ENCODE data around the gene SRL.
"Not testable (repeated sequence)": the region's sequence is repeated elsewhere in the genome, so short reads cannot be mapped to it uniquely, and the experiment has no call there.

Gene SRL

DNA sequence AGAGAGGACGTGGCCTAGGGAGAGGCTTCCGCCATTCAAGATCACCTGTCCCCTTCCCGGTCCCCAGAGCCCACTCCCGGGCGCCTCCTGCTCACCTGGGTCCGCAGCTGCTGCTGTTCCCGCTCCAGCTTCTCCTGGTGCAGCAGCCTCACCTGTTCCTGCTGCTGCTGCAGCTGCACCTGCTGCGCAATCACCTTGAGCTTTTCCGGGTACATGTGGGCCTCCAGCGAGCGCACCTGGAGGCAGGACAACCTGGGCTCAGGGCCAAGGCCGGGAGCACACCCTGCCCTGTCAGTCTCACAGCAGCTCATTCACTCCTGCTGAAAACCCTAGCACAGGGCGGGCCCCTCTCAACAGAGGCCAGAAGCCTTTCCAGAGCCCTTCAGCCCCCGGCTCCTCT, 18.5 kb upstream of the SRL start:
- DNase-seq = peak; percentile 75 to 92 (median 84)

DNA sequence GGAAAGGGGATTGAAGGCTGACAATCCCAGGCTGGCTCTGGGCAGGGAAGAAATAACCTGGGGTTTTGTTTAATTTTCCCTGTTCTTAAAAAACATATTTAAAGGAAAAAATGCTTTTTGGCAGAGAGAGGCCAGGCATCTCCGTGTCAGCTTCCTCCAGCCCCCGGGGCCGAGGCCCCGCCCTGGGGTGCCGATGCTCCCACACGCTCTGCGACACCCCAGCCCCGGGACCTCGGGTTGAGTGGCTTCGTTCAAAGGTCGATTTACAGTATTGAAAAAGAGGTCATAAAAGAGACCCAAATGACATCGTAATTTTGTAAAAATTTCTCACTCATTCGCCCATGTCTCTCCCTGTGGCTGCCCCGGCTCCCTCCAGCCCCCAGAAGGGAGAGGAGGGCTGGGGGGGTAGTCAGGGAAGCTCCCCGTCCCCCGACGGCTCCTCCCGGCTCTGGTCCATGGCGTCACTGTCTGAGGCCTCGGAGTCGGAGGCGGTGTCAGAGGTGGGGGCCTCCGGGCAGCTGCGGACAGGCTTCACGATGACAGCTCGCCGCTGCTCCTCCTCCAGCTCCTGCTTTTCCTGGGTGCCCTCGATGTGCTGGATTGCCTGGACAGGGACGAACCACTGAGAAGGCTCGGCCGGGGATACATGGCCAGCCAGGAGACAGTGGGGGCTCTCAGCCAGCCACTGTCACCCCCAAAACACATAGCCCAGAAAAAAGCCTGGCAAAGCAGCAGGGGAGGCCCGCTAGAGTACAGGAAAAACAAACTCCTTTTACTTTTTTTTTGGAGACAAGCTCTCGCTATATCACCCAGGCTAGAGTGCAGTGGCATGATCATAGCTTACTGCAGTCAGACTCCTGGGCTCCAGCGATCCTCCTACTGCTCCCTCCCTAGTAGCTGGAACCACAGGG, 16.0 kb upstream of the SRL start:
- no peak for DNase-seq

DNA sequence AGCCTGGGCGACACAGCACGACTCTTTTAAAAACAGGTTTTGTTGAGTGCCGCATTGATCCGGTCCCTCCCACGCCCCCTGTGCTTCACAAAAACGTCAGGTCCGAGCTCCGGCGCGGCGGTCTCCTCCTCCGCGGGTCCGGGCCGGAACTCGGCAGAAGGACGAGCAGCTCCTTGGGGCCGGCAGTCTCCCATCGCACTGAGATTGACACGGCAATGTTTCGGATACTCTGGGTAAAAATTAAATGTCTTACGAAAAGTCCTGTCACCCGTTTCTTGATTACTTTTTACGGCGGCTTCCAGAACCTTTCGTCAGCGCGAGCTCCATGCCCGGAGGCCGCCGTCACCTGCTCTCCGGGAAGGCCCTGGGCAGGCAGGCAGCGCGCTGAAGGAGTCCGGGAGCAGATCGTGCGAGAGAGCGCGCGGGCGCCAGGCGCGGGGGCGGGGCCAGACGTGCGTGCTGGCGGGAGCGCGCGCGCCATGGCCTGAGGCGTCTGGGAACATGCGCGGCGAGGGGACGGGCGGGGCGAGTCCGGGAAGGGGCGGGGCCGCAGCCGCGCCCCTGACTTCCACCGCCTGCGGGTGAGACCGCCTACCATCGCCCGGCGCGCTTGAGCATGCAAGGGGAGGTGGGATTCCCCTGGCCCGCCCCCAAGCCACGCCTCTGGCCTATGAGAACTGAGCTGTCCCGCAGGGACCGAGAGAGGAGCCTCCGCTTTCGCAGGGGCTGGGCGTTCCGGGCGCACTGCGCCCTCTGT, 11.7 kb upstream of the SRL start:
- DNase-seq = peak; percentile 96 to 99 (median 99)

DNA sequence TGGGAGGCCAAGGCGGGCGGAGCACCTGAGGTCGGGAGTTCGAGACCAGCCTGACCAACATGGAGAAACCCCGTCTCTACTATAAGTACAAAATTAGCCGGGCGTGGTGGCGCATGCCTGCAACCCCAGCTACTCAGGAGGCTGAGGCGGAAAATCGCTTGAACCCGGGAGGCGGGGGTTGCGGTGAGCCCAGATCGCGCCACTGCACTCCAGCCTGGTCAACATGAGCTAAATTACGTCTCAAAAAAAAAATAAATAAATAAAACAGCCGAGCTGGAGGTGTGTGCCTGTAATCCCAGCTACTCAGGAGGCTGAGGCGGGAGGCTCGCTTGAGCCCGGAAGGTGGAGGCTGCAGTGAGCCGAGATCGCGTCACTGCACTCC, 11.1 kb upstream of the SRL start:
- not testable (repeated sequence) for DNase-seq

DNA sequence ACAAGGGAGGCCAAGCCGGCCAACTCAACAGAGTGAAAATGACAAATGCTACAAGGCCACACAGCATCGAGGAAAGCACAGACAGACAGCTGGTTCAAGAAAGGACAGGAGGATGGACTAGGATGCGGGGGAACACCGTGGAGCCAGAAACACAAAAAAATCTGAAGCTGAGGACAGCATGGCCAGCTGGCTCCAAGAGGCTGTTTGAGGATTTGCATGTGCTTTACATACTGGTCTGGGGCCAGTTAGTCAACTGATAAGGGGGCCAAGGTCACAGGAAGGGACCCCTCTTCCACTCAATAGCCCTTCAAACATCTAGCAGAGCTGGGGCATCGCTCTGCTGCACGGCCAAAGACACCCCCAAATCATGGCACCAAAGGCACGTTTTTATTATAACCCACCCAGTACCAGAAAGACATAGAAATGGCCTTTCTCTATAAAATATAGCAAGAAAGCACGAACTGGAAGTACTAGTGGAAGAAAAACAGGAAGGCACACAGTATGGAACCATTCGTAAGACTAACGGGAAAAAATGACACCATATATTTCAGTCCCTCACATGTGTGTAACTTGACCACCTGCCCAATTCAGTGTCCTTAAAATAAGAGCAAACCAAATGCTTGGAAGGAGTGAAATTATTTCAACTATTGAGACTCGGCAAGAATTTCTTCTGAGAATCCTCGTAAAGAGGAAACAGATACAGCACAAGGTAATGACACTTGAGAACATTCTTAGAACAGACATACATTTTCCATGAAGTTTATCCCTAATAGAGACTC, 7.8 kb upstream of the SRL start:
- DNase-seq = no peak

DNA sequence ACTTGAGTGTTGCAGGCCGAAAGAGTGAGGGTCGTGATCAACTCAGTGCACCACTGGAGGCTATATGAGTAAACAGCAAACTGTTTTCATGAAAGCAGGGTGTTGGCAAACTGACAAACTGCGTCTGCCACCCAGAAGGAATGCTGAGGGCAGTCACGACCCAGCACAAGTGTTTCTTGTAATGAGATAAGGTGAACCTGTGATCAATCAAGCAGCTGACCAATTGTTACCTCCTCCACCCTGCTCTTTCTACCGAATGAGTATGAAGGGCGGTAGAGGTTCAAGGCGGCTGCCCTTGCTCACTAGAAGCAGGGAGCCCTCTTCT, 5.5 kb upstream of the SRL start:
- peak in 2 of 3 experiments; percentile 23 to 52 for DNase-seq

DNA sequence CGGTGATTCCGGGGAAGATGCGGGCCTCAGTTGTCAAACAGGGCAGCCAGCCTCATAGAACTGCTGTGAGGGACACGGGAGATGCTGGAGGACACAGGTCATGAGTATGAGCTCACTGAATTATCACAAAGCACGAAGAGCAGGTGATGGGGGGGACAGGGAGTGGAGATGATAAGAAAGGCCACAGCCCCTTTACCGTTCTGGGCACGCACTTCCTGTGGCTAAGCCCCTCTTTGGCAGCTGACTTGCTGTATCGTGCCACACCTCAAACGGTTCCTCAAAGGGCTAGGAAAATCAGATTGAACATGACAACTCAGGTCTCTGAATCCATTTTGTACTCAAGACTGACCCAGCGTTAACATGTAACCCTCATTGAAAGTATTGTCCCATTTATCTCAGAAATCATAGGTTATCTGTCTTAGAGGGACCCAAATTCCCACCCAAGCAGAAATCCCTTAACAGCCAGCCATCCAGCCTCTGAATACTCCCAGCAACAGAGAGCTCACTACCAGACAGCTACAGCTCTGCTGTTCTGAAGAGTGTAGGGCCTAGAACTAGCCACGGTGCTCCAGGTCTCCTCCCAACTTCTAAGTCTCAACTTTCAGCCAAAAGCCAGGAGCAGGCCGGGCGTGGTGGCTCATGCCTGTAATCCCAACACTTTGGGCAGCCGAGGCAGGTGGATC, 5.0 kb upstream of the SRL start:
- no peak for DNase-seq

DNA sequence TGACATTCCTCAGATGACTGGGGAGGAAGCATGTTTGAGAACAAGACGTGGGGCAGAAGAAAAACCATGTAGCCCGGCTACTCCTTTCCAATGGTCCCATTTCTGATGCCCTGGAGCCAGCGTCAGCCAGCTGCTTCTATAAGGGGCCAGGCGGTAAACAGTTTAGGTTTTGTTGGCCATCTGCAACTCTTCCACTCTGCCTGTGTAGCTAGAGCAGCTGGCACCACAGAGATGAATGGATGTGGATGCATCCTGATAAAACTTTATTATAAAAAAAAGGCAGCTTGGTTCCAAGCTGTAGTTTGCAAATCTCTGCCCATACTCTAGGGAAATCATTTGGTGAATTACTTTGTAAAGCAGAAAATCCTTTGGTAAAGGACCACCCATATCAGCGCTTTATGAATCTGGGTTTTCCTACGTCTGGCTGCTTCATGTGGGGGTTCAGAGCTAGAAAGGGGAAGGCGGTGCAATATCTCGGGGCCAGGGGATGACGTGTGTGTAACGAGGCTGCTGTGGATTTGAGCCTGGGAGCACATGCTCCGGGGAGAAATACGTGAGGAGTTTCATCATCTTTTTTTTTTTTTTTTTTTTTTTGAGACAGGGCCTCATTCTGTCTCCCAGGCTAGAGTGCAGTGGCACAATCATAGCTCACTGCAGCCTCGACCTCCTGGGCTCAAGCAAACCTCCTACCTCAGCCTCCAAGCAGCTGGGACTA, 3.4 kb upstream of the SRL start:
- DNase-seq = no peak

DNA sequence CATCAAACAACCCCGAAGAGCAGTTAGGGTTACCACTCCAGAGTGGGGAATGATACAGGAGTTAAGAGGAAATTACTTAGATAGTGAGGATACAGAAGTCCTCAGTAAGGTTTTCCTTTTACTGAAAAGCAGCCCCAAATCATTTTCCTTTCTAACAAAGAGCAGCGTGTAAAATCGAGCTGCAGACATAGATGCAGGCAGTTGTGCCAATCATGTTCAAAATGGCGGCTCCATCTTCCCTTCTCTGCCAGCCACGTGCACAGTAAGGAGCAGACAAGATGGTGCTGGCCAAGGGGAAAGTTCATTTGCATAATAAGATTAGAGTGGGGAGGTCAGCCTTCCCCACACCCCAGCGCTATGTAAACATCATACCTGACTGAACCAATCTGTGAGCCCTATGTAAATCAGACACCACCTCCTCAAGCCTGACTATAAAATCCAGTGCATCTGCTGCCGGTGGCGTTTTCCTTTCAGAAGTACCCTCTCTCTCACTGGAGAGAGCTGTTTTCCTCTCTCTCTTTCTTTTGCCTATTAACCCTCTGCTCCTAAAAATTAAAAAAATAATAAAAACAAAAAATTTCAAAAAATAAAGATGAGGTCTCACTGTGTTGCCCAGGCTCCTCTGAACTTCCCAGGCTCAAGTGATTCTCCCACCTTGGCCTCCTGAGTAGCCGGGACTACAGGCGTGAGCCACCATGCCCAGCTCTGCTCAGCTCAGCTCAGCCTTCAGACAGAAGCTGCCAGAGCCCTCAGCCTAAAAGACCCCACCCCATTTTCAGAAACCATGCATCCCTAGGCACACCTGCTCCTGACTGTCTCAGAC, 2.6 kb upstream of the SRL start:
- peak in 2 of 3 experiments; percentile 9 to 48 for DNase-seq

DNA sequence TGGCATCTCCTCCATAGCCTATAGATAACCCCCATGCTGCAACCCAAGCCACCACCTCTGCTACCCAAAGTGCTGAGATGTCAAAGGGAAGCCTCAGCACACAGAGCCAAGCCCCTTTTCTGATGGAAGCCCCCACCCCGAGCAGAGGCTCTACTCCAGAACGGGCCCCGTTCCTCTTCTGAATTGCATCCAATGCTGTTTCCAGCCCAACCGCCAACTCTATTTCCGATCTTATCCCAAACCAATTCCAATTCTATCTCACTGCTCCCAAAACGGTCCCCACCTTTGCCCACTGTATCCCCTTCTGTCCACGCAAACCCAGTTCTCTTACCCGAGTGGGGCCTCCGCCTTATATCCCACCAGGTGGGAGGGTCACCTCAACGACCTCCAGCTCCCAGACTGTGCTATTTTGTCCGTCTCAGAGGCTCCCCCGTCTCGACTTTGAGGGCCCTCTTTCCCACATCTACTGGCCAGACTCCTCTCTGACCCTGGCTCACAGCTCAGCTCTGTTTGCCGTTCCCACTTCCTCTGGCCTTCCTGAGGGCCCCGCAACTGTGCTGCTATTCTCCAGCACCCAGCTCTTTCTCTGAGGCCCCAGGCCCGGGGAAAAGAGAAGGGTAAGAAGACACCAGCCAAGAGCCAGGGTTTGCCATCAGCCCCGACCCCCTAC, 487 bp downstream of the SRL start:
- no peak for DNase-seq

DNA sequence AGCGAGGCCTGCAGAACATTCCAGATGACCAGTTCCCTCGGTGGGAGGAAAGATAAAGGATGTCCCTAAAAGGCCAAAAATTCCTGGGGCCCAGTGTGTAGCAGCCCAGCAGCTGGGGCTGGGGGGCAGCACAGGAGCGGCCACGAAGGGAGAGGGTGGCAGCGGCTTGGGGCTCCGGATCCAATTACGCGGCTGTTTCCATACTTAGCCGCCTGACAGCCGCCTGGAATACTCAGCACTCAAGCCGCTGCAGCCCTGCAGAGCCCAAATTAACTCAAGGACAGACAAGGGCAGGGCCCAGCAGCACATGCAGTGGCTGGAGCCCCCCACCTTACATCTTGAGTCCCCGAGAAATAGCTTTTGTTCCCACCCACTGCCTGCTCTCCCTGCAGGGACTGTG, 1.3 kb downstream of the SRL start:
- DNase-seq = peak in 1 of 3 experiments; percentile 7

DNA sequence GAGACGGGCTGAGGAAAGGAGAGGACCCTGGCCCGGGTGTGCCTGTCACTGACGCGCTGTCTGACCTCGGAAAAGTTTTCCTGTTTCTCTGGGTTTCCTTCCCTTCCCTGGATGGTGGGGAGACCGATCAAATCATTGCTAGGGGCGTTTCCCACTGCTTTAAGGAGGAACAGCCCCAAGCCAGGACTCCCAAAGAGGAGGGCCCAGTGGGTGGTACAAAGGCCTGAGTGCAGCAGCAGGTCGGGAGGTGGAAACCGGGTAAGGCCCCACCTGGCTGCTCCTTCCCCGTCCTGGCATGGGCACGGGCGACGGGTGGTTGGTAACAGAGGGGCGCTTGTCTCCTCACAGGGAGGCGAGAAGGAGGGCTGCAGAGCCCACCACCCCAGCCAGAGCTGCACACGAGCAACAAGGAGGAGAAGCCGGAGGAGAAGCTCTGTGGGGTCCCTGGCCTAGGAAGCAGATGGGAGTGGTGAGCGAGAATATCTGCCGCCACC, 2.2 kb downstream of the SRL start:
- no peak for DNase-seq

DNA sequence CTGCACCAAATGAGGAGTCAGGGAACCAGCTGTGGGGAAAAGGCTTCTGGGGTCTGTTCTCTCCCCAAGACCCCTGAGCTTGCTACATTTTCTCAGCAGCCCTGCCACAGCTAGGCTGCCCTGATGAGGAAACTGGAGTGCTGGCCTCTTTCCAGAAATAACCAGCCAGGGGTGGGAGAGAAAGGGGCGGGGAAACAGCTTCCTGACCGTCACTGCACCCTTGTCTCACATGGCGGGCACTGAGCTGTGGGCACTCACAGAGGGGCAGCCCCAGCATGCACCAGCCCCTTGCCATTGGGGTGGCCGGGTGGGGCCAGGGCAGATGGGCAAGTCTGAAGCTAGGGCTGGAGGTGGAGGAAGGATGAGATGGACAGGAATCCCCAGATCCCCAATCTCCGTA, 2.9 kb downstream of the SRL start:
- no peak for DNase-seq

DNA sequence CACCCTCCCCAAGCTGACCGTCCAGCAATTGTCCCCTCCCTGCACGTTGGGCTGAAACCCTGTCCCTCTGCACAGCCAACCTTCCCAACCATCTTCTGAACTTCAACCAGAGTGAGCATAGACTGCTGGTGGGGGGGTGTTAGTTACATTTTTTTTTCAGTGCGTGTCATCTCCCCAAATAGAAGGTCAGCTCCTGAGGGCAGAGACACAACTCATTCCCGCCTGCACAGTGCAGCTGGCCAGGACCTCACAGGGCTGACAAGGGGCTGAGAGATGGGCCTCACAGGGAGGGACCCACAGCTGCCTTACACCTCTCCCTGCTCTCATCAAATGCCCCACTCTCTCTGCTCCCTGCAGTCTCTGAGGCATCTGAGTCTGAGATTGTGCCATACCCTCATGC, 8.4 kb downstream of the SRL start:
- DNase-seq = no peak

DNA sequence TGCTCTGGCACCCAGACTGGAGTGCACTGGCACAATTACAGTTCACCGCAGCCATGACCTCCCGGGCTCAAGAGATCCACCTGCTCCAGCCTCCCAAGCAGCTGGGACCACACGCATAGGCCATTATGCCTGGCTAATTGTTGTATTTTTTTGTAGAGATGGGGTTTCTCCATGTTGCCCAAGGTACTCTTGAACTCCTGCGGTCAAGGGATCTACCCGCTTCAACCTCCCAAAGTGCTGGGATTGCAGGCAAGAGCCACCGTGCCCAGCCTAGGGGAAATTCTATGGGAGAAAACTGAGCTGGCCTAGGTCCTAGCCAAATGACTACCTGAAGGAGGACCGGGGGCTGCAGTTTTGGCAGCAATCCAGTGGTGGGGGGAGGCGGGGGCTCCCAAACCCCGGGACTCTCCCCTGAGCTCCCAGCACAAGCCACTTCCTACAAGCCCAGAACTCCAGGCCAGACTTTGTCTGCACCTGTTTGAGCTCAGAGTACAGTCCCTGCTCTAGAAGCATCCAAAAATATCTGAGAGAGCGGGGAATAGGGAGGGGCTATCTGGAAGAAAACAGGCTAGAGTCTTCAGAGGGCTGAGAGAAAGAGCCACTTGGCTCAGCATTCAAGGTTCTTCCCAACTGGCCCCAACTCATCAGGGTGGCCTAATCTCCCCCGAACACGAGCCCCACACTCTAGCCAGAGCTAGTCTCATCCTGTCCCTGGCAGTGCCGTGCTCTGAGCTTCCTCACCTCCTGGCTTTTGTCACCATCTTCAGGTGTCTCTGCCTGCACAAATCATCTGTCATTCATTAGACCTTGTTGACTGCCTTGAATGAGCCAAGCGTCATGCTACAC, 9.1 kb downstream of the SRL start:
- DNase-seq = peak in 1 of 3 experiments; percentile 19

DNA sequence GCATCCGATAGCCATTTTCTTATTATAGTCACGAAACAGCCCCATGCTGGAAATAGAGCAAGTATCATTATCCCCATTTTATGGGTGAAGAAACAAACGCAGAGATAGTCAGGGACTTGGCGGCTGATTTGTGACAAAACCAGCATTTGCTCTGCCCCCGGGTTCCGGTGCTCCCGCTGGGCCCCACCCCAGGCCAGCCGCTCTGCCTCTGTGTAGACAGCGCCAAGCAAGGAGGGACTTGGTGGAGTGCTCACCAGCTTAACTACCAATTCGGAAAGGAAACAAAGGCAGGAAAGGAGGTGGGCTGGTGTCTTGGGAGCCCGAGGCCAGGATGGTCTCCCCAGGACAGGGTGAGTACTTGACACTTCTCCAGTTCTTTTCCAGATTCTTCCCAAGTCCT, 10.0 kb downstream of the SRL start:
- no peak for DNase-seq

DNA sequence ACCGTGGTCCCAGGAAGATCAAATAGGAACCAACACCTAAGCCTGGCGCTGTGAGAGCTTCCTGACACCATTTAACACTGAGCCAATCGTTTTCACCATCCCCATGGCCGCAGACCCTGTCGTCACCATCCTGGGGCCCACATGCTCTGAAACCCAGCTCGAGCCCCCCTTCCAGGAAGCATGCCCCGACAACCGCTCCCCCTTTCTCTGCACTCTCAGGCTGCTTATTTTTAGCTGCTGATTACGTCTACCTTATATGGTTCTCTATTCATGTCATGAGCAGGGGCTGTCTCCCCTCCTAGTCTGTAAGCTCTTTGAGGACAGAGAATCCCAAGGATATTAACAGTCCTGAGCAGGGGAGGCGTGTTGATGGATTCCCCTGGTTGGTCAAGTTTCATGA, 10.5 kb downstream of the SRL start:
- no peak for DNase-seq

DNA sequence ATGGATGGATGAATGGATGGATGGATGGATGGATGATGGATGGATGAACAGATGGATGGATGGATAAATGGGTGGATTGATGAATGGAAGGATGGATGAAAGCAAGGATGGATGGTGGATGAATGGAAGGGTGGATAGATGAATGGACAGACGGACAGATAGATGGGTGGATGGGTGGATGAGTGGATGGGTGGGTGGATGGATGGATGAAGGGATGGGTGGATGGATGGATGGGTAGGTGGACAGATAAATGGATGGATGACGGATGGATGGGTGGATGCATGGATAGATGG, 14.9 kb downstream of the SRL start:
- DNase-seq = no peak

DNA sequence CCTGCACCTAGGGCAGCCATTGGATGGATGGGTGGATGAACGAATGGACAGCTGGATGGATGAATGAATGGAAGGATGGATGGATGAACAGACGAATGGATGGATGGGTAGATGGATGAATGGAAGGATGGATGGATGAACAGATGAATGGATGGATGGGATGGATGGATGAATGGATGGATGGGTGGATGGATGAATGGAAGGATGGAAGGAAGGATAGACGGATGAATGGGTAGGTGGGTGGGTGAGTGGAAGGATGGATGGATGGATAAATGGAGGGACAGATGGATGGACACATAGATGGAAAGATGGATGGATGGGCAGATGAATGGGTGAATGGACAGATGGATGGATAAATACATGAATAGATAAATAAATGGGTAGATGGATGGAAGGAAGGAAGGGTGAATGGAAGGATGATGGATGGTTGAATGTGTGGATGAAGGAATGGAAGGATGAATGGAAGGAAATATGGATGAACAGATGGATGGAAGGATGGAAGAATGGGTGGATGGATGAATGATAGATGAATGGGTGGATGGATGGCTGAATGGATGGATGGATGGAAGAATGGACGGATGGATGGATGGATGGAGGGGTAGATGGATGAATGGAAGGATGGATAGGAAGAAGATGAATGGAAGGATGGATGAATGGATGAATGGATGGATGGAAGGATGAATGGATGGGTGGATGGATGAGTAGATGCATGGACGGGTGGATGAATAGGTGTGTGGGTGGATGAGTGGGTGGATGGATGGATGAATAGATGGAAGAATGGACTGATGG, 15.4 kb downstream of the SRL start:
- DNase-seq = no peak
